IPS-18c (cell line): ENCODE measurements around the gene C11orf21.
"Not testable (repeated sequence)": the region's sequence is repeated elsewhere in the genome, so short reads cannot be mapped to it uniquely, and the experiment has no call there.

Source experiments
- H3K4me3 ChIP-seq: 2 replicates; pipeline ENCODE4 v1.7.0; 2013; ENCODE audit warnings: low read depth, mild to moderate bottlenecking, low read length, moderate library complexity; ENCODE audit not compliant: insufficient read depth
- H3K9me3 ChIP-seq: one replicate; pipeline ENCODE4 v1.6.1; 2013; ENCODE audit warnings: mild to moderate bottlenecking, low read length, moderate library complexity; ENCODE audit not compliant: control insufficient read depth, insufficient read depth

C11orf21 gene

GRCh38 chr11:2301631-2302305 is at the start of gene C11orf21, which contains the start of gene TSPAN32:
Gene C11orf21, minus strand, starts transcription at chr11:2301918. Its CDS starts 110 bp downstream, at chr11:2301808.
Gene TSPAN32, plus strand, starts transcription at chr11:2302013. Its CDS starts 137 bp downstream, at chr11:2302150.
- no peak within 1 kb of the TSS for H3K4me3 ChIP-seq
- no peaks in the 10 kb centered on the region for H3K9me3 ChIP-seq

- Histone ChIP-seq H3K4me3 (no peak overlapping the region), H3K9me3 (peaks cover 13% of the 10 kb centered on the region)
Measured at GRCh38 chr11:2348986-2349385, 47.3 kb upstream of the C11orf21 start.

GRCh38 chr11:2347308-2347830 is 45.7 kb upstream of the C11orf21 start:
- peaks cover 15% of the 10 kb centered on the region for H3K9me3 ChIP-seq
- H3K4me3 ChIP-seq, result no peak overlapping the region; the same call in 1 of the 2 replicates

GRCh38 chr11:2346586-2347307 is 45.0 kb upstream of the C11orf21 start:
- peaks cover 17% of the 10 kb centered on the region for H3K9me3 ChIP-seq
- no peak overlapping the region for H3K4me3 ChIP-seq

- Histone ChIP-seq H3K4me3 (no peak overlapping the region), H3K9me3 (peaks cover 17% of the 10 kb centered on the region)
Measured at GRCh38 chr11:2346014-2346413, 44.3 kb upstream of the C11orf21 start.

GRCh38 chr11:2345050-2345449 is 43.3 kb upstream of the C11orf21 start:
- Histone ChIP-seq H3K4me3 (no peak overlapping the region), H3K9me3 (peaks cover 12% of the 10 kb centered on the region)

- Histone ChIP-seq H3K9me3 (peaks cover 8% of the 10 kb centered on the region), H3K4me3 (no peak overlapping the region)
Measured at GRCh38 chr11:2343502-2343901, 41.8 kb upstream of the C11orf21 start.

- Histone ChIP-seq H3K9me3 (peaks cover 6% of the 10 kb centered on the region), H3K4me3 (no peak overlapping the region)
Measured at GRCh38 chr11:2342981-2343380, 41.3 kb upstream of the C11orf21 start.

- no peak overlapping the region for H3K4me3 ChIP-seq
- peaks cover 4% of the 10 kb centered on the region for H3K9me3 ChIP-seq
Measured at GRCh38 chr11:2342557-2342956, 40.8 kb upstream of the C11orf21 start.

- not testable (repeated sequence) for H3K4me3 ChIP-seq, H3K9me3 ChIP-seq
Measured at GRCh38 chr11:2338760-2339159, 37.0 kb upstream of the C11orf21 start.

- not testable (repeated sequence) for H3K9me3 ChIP-seq, H3K4me3 ChIP-seq
Measured at GRCh38 chr11:2335286-2335685, 33.6 kb upstream of the C11orf21 start.

GRCh38 chr11:2333486-2334205 is 31.9 kb upstream of the C11orf21 start:
- not testable (repeated sequence) for H3K4me3 ChIP-seq, H3K9me3 ChIP-seq

GRCh38 chr11:2332569-2332968 is 30.9 kb upstream of the C11orf21 start:
- H3K4me3 ChIP-seq, H3K9me3 ChIP-seq: not testable (repeated sequence)

- no peak overlapping the region for H3K4me3 ChIP-seq
- H3K9me3 ChIP-seq, result no peaks in the 10 kb centered on the region
Measured at GRCh38 chr11:2331404-2331803, 29.7 kb upstream of the C11orf21 start.

- Histone ChIP-seq H3K4me3 (no peak overlapping the region), H3K9me3 (no peaks in the 10 kb centered on the region)
Measured at GRCh38 chr11:2330696-2331095, 29.0 kb upstream of the C11orf21 start.

GRCh38 chr11:2329551-2329950 is 27.8 kb upstream of the C11orf21 start:
- no peak overlapping the region for H3K4me3 ChIP-seq

GRCh38 chr11:2328656-2329354 is 27.1 kb upstream of the C11orf21 start:
- Histone ChIP-seq H3K4me3 (no peak overlapping the region), H3K9me3 (no peaks in the 10 kb centered on the region)

More at GRCh38 chr11:2329551-2329950, 27.8 kb upstream of the C11orf21 start:
- no peaks in the 10 kb centered on the region for H3K9me3 ChIP-seq
